Stimulated activated CD4-positive, alpha-beta T cell treated with anti-CD3 and anti-CD28 coated beads, Interleukin-4, amount 100 ng/mL, for 48 hours (primary cell): Measurements from ENCODE around the gene TENT5A.

Source experiments
- DNase-seq, 2 donors: peaks; one replicate each; pipeline ENCODE4 v3.0.0-alpha.2; 2020; ENCODE audit warnings: low read depth in 2 of 2

The TENT5A gene

GRCh38 chr6:81713205-81713604 is 39.3 kb downstream of the TENT5A start:
- DNase-seq, result no peak

GRCh38 chr6:81708113-81708699 is 44.3 kb downstream of the TENT5A start:
- DNase-seq, result no peak

GRCh38 chr6:81704700-81705099 is 47.8 kb downstream of the TENT5A start:
- DNase-seq, result no peak

GRCh38 chr6:81700414-81700813 is 52.1 kb downstream of the TENT5A start:
- DNase-seq, result no peak

- no peak for DNase-seq
Observed at GRCh38 chr6:81697559-81697958, 54.9 kb downstream of the TENT5A start.

- no peak for DNase-seq
Observed at GRCh38 chr6:81696524-81696923, 56.0 kb downstream of the TENT5A start.
